ENCODE data around the gene SLC2A4RG. TPM values are rescaled to one million over a fixed set of nuclear protein-coding genes. Genes with fewer than 3 reads are reported as not detected.

Gene SLC2A4RG
- total and polyA plus RNA-seq, 2 of the 13 experiments (the other 11 are each of a cell fraction or from before 2014, with no cell fraction given), result 91.4 to 95.9 TPM

GRCh38 chr20:63706027-63706695 lies 33.4 kb upstream of the SLC2A4RG start:
- peaks cover 21 to 50% of the 10 kb centered on the region in 2 experiments for H3K36me3 ChIP-seq (replicated peaks in 1 of 2; ENCODE audit: control insufficient read depth in 1 of 2, insufficient read depth in 2 of 2, low read length in 2 of 2)
- intact Hi-C loops (cut with micrococcal nuclease; ENCODE audit: unreplicated experiment), result loop anchor here (2.0 kb wide), 2 partner anchors 35 to 159 kb away; partner anchors contain the start of gene TPD52L2
- BruUV-seq (replicated peaks), result TSS peak; percentile 47
- in situ Hi-C loops (cut with HindIII; ENCODE audit: extremely low pct_ligation_motif_present, low pct_unique_long_range_greater_than_20kb), result loop anchor here (5.0 to 10.0 kb wide), 3 partner anchors 36 to 151 kb away; no protein-coding TSS in a partner anchor
- H3K27me3 ChIP-seq (ENCODE audit: control insufficient read depth in 1 of 2, insufficient read depth in 2 of 2, low read length in 2 of 2), result no peaks in the 10 kb centered on the region; a peak in 1 of 5 replicates
- peaks cover 50% of the 10 kb centered on the region for H3K79me2 ChIP-seq (ENCODE audit: insufficient read depth, low read length)
- no peak for DNase-seq (ENCODE audit: low spot score)
- ChIA-PET CTCF (ENCODE audit: low intra/inter-chr PET ratio, low total read pairs) (interaction anchor here (1.1 to 3.2 kb wide), 6 partner anchors 32 to 268 kb away, joined by 4 to 15 read pairs (median 6); partner anchors contain the start of genes LIME1 and TPD52L2), POLR2A (interaction anchor here (1.2 to 12.4 kb wide), 6 partner anchors 19 to 159 kb away, joined by 3 to 190 read pairs (median 26); partner anchors contain the start of genes GMEB2, LIME1, RTEL1 and SLC2A4RG)
- FAIRE-seq, result no peak
- H3K4me2 ChIP-seq (ENCODE audit: low read depth, low read length), result peak overlapping the region; percentile 96
- H3K4me3 ChIP-seq (replicated peaks in 1 of 3; ENCODE audit: insufficient read depth in 1 of 3, low read depth in 2 of 3, low read length in 3 of 3), result peak overlapping the region; percentile 79 to 99 (median 99)
- no peak overlapping the region for H2AFZ ChIP-seq (ENCODE audit: low read length)
- peaks cover 36% of the 10 kb centered on the region for H3K4me1 ChIP-seq (ENCODE audit: insufficient read depth, low read length)
- H3K9me3 ChIP-seq (ENCODE audit: low read length), result no peaks in the 10 kb centered on the region
- H3K9ac ChIP-seq (ENCODE audit: insufficient read depth, low read depth, low read length), result peak overlapping the region; percentile 97
- H3K27ac ChIP-seq (ENCODE audit: extremely low read length, insufficient read depth, low read length), result peak overlapping the region; percentile 81
- peaks cover 10% of the 10 kb centered on the region; the same call in 1 of the 2 replicates for H4K20me1 ChIP-seq (ENCODE audit: insufficient read depth, low read length)
- WGBS (ENCODE audit: low lambda C conversion rate), result 90% methylated on average over 11 of the region's 12 CpGs
- no peak for ATAC-seq
- TF ChIP-seq, protein P1, sequence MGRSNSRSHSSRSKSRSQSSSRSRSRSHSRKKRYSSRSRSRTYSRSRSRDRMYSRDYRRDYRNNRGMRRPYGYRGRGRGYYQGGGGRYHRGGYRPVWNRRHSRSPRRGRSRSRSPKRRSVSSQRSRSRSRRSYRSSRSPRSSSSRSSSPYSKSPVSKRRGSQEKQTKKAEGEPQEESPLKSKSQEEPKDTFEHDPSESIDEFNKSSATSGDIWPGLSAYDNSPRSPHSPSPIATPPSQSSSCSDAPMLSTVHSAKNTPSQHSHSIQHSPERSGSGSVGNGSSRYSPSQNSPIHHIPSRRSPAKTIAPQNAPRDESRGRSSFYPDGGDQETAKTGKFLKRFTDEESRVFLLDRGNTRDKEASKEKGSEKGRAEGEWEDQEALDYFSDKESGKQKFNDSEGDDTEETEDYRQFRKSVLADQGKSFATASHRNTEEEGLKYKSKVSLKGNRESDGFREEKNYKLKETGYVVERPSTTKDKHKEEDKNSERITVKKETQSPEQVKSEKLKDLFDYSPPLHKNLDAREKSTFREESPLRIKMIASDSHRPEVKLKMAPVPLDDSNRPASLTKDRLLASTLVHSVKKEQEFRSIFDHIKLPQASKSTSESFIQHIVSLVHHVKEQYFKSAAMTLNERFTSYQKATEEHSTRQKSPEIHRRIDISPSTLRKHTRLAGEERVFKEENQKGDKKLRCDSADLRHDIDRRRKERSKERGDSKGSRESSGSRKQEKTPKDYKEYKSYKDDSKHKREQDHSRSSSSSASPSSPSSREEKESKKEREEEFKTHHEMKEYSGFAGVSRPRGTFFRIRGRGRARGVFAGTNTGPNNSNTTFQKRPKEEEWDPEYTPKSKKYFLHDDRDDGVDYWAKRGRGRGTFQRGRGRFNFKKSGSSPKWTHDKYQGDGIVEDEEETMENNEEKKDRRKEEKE (IDR thresholded peaks at IDR 0.05), result no peak
- TF ChIP-seq, protein P2, sequence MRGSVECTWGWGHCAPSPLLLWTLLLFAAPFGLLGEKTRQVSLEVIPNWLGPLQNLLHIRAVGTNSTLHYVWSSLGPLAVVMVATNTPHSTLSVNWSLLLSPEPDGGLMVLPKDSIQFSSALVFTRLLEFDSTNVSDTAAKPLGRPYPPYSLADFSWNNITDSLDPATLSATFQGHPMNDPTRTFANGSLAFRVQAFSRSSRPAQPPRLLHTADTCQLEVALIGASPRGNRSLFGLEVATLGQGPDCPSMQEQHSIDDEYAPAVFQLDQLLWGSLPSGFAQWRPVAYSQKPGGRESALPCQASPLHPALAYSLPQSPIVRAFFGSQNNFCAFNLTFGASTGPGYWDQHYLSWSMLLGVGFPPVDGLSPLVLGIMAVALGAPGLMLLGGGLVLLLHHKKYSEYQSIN (CRISPR knock-in tag; IDR thresholded peaks at IDR 0.05; ENCODE audit: borderline replicate concordance), result no peak
- TF ChIP-seq, protein P3, sequence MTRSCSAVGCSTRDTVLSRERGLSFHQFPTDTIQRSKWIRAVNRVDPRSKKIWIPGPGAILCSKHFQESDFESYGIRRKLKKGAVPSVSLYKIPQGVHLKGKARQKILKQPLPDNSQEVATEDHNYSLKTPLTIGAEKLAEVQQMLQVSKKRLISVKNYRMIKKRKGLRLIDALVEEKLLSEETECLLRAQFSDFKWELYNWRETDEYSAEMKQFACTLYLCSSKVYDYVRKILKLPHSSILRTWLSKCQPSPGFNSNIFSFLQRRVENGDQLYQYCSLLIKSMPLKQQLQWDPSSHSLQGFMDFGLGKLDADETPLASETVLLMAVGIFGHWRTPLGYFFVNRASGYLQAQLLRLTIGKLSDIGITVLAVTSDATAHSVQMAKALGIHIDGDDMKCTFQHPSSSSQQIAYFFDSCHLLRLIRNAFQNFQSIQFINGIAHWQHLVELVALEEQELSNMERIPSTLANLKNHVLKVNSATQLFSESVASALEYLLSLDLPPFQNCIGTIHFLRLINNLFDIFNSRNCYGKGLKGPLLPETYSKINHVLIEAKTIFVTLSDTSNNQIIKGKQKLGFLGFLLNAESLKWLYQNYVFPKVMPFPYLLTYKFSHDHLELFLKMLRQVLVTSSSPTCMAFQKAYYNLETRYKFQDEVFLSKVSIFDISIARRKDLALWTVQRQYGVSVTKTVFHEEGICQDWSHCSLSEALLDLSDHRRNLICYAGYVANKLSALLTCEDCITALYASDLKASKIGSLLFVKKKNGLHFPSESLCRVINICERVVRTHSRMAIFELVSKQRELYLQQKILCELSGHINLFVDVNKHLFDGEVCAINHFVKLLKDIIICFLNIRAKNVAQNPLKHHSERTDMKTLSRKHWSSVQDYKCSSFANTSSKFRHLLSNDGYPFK (CRISPR knock-in tag; IDR thresholded peaks at IDR 0.05; ENCODE audit: borderline replicate concordance), result peak; percentile 7; the same call in 1 of the 2 replicates
- TF ChIP-seq SIX1 (CRISPR knock-in tag; IDR thresholded peaks at IDR 0.05; ENCODE audit: borderline replicate concordance) (no peak), KLF12 (CRISPR knock-in tag; IDR thresholded peaks at IDR 0.05; ENCODE audit: borderline replicate concordance) (0 out of 2 replicates have a peak, but pooled peaks have one; percentile 13), MXI1 (IDR thresholded peaks at IDR 0.05; ENCODE audit: borderline replicate concordance, low read depth, low read length) (no peak), MYC (CRISPR knock-in tag; IDR thresholded peaks at IDR 0.05; ENCODE audit: borderline replicate concordance) (no peak), ATF7 (IDR thresholded peaks at IDR 0.05) (no peak), ATF7 (CRISPR knock-in tag; IDR thresholded peaks at IDR 0.05) (no peak), KAT2B (IDR thresholded peaks at IDR 0.05; ENCODE audit: borderline replicate concordance, low read depth, low read length) (no peak), ZSCAN12 (CRISPR knock-in tag; IDR thresholded peaks at IDR 0.05) (no peak), ZNF274 (CRISPR knock-in tag; IDR thresholded peaks at IDR 0.05) (no peak; the same call in 1 of the 2 replicates), ZZZ3 (CRISPR knock-in tag; IDR thresholded peaks at IDR 0.05; ENCODE audit: borderline replicate concordance) (no peak)
- TF ChIP-seq, protein P4, sequence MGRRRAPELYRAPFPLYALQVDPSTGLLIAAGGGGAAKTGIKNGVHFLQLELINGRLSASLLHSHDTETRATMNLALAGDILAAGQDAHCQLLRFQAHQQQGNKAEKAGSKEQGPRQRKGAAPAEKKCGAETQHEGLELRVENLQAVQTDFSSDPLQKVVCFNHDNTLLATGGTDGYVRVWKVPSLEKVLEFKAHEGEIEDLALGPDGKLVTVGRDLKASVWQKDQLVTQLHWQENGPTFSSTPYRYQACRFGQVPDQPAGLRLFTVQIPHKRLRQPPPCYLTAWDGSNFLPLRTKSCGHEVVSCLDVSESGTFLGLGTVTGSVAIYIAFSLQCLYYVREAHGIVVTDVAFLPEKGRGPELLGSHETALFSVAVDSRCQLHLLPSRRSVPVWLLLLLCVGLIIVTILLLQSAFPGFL (CRISPR knock-in tag; IDR thresholded peaks at IDR 0.05), result no peak

Measured in HepG2 (cell line).